Omental fat pad (tissue), 4 donors: Measurements from ENCODE around the gene UBFD1. TPM values are rescaled to one million over a fixed set of nuclear protein-coding genes. Genes with fewer than 3 reads are reported as not detected.
"Not testable (repeated sequence)": the region's sequence is repeated elsewhere in the genome, so short reads cannot be mapped to it uniquely, and the experiment has no call there.

Experiments used
- ATAC-seq: fragments of 150-250 bp; one replicate; pipeline ENCODE4 v1.9.1; 2016; ENCODE audit warnings: mild to moderate bottlenecking, moderate library complexity; ENCODE audit not compliant: low FRiP score
- DNase-seq: peaks from one replicate; pipeline ENCODE4 v3.0.0-alpha.2; 2019; ENCODE audit warnings: low spot score
- total RNA-seq, 4 donors: library from RNA; depleted of rRNA; stranded (reverse); fragments of >200 nt; gene quantifications; one replicate each; pipeline ENCODE4 v1.1.0, GENCODE V29; 2016
- TF ChIP-seq, protein P1 (sequence below), 3 donors: fragments of 450-650 bp; IDR thresholded peaks; one replicate each; pipeline ENCODE4 v1.5.1; 2016 to 2017; ENCODE audit warnings: antibody characterized with exemption in 3 of 3, mild to moderate bottlenecking in 3 of 3, moderate library complexity in 2 of 3

Gene UBFD1
- total RNA-seq, 4 donors from 2014 or later = 55.8 to 89.1 (median 66.5) TPM

DNA sequence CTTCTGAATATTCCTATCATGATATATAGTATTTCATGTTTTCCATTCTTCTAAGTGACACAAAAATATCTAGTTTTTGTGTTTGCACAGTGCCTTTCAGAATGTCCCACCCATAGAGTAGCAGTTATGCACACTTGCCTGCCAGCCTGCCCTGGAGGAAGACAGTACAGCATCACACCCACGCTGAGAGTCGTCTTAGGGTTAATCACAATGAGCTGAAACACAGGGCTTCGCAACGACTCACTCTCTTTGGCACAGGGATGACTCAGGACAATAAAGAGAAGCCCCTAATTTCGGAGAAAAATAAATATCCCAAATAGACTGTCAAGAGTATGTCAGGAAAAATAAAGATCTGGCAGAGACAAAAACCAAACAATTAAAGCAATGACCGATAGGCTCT, 50.2 kb downstream of the UBFD1 start:
- DNase-seq (no peak), ATAC-seq (no peak)
- TF ChIP-seq, protein P1, sequence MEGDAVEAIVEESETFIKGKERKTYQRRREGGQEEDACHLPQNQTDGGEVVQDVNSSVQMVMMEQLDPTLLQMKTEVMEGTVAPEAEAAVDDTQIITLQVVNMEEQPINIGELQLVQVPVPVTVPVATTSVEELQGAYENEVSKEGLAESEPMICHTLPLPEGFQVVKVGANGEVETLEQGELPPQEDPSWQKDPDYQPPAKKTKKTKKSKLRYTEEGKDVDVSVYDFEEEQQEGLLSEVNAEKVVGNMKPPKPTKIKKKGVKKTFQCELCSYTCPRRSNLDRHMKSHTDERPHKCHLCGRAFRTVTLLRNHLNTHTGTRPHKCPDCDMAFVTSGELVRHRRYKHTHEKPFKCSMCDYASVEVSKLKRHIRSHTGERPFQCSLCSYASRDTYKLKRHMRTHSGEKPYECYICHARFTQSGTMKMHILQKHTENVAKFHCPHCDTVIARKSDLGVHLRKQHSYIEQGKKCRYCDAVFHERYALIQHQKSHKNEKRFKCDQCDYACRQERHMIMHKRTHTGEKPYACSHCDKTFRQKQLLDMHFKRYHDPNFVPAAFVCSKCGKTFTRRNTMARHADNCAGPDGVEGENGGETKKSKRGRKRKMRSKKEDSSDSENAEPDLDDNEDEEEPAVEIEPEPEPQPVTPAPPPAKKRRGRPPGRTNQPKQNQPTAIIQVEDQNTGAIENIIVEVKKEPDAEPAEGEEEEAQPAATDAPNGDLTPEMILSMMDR (IDR thresholded peaks at IDR 0.05) = no peak

DNA sequence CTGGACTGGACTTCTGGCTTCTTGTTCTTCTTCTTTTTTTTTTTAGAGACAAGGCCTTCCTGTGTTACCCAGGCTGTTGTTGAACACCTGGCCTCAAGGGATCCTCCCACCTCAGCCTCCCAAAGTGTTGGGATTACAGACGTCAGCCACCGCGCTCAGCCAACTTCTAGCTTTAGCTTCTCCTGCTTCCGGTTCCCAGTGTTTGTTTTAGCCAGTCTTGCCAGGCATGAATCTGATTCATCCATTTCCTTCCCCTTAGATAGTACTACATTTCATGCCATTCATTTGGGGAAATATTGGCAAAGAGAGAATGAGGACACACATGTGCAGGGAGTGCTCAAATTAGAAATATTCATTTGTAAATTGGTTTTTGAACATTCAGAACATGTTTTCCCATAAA, 50.7 kb downstream of the UBFD1 start:
- DNase-seq (no peak), ATAC-seq (no peak)
- TF ChIP-seq, protein P1 (IDR thresholded peaks at IDR 0.05) = no peak

DNA sequence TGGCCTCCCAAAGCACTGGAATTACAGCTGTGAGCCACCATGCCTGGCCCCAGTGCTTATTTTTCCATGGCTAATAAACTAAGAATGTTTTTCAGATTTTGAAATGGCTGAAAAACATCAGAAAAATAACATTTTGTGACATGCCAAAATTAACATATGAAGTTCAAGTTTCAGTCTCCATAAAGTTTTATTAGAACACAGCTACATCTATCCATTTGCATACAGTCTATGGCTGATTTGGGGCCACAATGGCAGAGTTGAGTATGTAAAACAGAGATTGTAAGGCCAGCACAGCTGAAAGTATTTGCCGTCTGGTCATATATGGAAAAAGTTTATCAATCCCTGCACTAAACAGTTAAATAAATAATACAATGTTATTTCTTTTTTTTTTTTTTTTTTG, 52.4 kb downstream of the UBFD1 start:
- TF ChIP-seq, protein P1 (IDR thresholded peaks at IDR 0.05) = no peak
- ATAC-seq (no peak), DNase-seq (no peak)

DNA sequence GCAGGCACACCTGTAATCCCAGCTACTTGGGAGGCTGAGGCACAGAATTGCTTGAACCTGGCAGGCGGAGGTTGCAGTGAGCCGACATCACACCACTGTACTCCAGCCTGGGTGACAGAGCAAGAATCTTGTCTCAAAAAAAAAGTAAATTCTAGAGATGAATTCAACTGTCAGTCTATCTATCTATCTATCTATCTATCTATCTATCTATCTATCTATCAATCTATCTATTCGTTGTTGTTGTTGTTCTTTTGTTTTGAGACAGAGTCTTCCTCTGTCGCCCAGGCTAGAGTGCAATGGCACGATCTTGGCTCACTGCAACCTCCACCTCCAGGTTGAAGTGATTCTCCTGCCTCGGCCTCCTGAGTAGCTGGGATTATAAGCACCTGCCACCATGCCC, 53.4 kb downstream of the UBFD1 start:
- ATAC-seq, DNase-seq: not testable (repeated sequence)

DNA sequence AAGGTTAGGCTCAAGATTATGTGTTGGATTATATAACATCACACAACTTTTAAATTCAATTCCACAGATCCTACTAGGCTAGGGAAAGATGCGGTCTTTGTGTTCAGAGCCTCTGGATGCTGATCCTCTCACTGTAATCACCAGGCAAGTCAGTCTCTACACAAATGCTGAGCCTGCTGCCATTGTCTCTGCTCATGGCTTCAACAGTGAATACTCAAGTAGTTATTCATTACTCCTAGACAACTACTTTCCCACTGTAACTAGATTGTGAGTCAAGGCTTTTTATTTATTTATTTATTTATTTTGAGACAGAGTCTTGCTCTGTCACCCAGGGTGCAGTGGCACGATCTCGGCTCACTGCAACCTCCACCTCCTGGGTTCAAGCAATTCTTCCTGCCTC, 54.4 kb downstream of the UBFD1 start:
- DNase-seq (no peak), ATAC-seq (no peak)
- TF ChIP-seq, protein P1 (IDR thresholded peaks at IDR 0.05) = no peak

DNA sequence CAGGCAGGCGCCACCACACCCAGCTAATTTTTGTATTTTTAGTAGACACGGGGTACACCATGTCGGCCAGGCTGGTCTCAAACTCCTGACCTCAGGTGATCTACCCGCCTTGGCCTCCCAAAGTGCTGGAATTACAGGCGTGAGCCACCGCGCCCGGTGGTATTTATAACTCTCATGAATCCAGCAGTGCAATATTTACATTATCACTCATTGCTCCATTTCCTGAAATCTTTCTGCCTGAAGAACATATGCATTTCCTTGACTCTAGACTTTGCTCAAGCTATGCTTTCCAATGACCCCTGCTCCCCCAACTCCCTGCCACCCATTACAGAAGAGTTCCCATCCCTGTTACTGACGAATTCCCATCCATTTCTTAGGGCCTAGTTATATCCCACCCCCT, 58.3 kb downstream of the UBFD1 start:
- TF ChIP-seq, protein P1 (IDR thresholded peaks at IDR 0.05) = no peak
- ATAC-seq (no peak), DNase-seq (no peak)

Other genes starting within 250 kb of the UBFD1 start
- gene COG7, start 104.5 kb upstream of the UBFD1 start, total RNA-seq = 10 to 100 TPM; 12.0 to 23.0 (median 13.3) TPM
- gene GGA2, start 47.2 kb upstream of the UBFD1 start, total RNA-seq = 10 to 100 TPM; 35.5 to 59.3 (median 40.8) TPM
- 10 to 100 TPM; 18.1 to 24.3 (median 21.4) TPM for gene EARS2, start 377 bp upstream of the UBFD1 start, total RNA-seq
- 10 to 100 TPM; 48.5 to 92.6 (median 73.4) TPM for gene NDUFAB1, start 38.6 kb downstream of the UBFD1 start, total RNA-seq
- gene PALB2, start 83.6 kb downstream of the UBFD1 start, total RNA-seq = 10 to 100 TPM in 3 of 4 donors, 1 to 10 TPM in 1; 6.3 to 13.8 (median 11.9) TPM
- 10 to 100 TPM; 34.0 to 43.1 (median 38.0) TPM for gene DCTN5, start 83.7 kb downstream of the UBFD1 start, total RNA-seq
- 1 to 10 TPM in 2 of 4 donors, under 1 TPM in 2; 0.65 to 7.7 (median 1.4) TPM for gene PLK1, start 121.2 kb downstream of the UBFD1 start, total RNA-seq
- gene ERN2, start 155.5 kb downstream of the UBFD1 start, total RNA-seq = not detected
- gene CHP2, start 197.3 kb downstream of the UBFD1 start, total RNA-seq = not detected